Ramos (cell line): ENCODE measurements around the gene CYP2R1.

Experiments used
- in situ Hi-C: fragments of 300-500 bp; cut with MboI; formaldehyde crosslinking; loops from one replicate; pipeline ENCODE4 v1.14.3; 2022; ENCODE audit warnings: low sequenced_read_pairs; ENCODE audit not compliant: unreplicated experiment

The CYP2R1 gene

GRCh38 chr11:14892036-14892556, at the start of gene CYP2R1:
TSS of gene CYP2R1 (minus strand) at chr11:14892231. CDS start at chr11:14892205, 26 bp downstream.
- in situ Hi-C loops: loop anchor here (10.0 kb wide), 1 partner anchor 367 kb away; the partner anchor contains the start of gene PSMA1

GRCh38 chr11:14938936-14939335, 46.9 kb upstream of the CYP2R1 start:
- in situ Hi-C loops: no loop called here

- in situ Hi-C loops: no loop called here
Measured at GRCh38 chr11:14934641-14935351, 42.8 kb upstream of the CYP2R1 start.

- in situ Hi-C loops: no loop called here
Measured at GRCh38 chr11:14932447-14932846, 40.4 kb upstream of the CYP2R1 start.

- in situ Hi-C loops: no loop called here
Measured at GRCh38 chr11:14930369-14930768, 38.3 kb upstream of the CYP2R1 start.

GRCh38 chr11:14927146-14927545, 35.1 kb upstream of the CYP2R1 start:
- in situ Hi-C loops: no loop called here

- in situ Hi-C loops: no loop called here
Measured at GRCh38 chr11:14924318-14924717, 32.3 kb upstream of the CYP2R1 start.

GRCh38 chr11:14916403-14916802, 24.4 kb upstream of the CYP2R1 start:
- in situ Hi-C loops: no loop called here

GRCh38 chr11:14914536-14914935, 22.5 kb upstream of the CYP2R1 start:
- in situ Hi-C loops: no loop called here

- in situ Hi-C loops: no loop called here
Measured at GRCh38 chr11:14908214-14908880, 16.3 kb upstream of the CYP2R1 start.

- in situ Hi-C loops: no loop called here
Measured at GRCh38 chr11:14907411-14908213, 15.6 kb upstream of the CYP2R1 start.

- in situ Hi-C loops: no loop called here
Measured at GRCh38 chr11:14906993-14907392, 15.0 kb upstream of the CYP2R1 start.

- in situ Hi-C loops: no loop called here
Measured at GRCh38 chr11:14906578-14906977, 14.5 kb upstream of the CYP2R1 start.

- in situ Hi-C loops: no loop called here
Measured at GRCh38 chr11:14905104-14906033, 13.3 kb upstream of the CYP2R1 start.

- in situ Hi-C loops: no loop called here
Measured at GRCh38 chr11:14904745-14905103, 12.7 kb upstream of the CYP2R1 start.

- in situ Hi-C loops: no loop called here
Measured at GRCh38 chr11:14902650-14903350, 10.8 kb upstream of the CYP2R1 start.

GRCh38 chr11:14898906-14899305, 6.9 kb upstream of the CYP2R1 start:
- in situ Hi-C loops: loop anchor here (10.0 kb wide), 1 partner anchor 374 kb away; the partner anchor contains the start of gene PSMA1

- in situ Hi-C loops: loop anchor here (10.0 kb wide), 1 partner anchor 374 kb away; the partner anchor contains the start of gene PSMA1
Measured at GRCh38 chr11:14898355-14898754, 6.3 kb upstream of the CYP2R1 start.
